Measurements from ENCODE around the gene ZMYND8.

- no peak for TF ChIP-seq CTCF (conservative IDR thresholded peaks at IDR 0.05 in 1 of 2, IDR thresholded peaks at IDR 0.05 in 1 of 2; ENCODE audit: extremely low read depth in 1 of 2, insufficient read depth in 1 of 2, low read depth in 1 of 2, low read length in 2 of 2)
- no peak for TF ChIP-seq EZH2 (IDR thresholded peaks at IDR 0.05; ENCODE audit: borderline replicate concordance, low read length)
Measured at GRCh38 chr20:47222468-47223119, 133.9 kb downstream of the ZMYND8 start.
